Measurements from ENCODE around the gene PDGFB. TPM values are rescaled to one million over a fixed set of nuclear protein-coding genes. Genes with fewer than 3 reads are reported as not detected.

Gene PDGFB
- total and polyA plus RNA-seq, 8 donors = 16.0 to 28.2 (median 23.3) TPM

- peaks cover 0 to 58% of the 10 kb centered on the region in 2 donors for H3K36me3 ChIP-seq
- DNase-seq = peak in 1 of 4 donors; percentile 41
- H3K27ac ChIP-seq = no peak overlapping the region
- intact Hi-C loops (cut with DNase I) = no loop called here
- no peak for ATAC-seq
- H3K9me3 ChIP-seq = no peaks in the 10 kb centered on the region
- H3K4me3 ChIP-seq = no peak overlapping the region
- peaks cover 0 to 34% of the 10 kb centered on the region in 2 donors for H3K27me3 ChIP-seq
- H3K4me1 ChIP-seq = peaks cover 0 to 7% of the 10 kb centered on the region in 2 donors
- TF ChIP-seq CTCF (IDR thresholded peaks at IDR 0.05) = no peak
Measured at GRCh38 chr22:39226353-39226752, 18.4 kb downstream of the PDGFB start.

- Histone ChIP-seq H3K4me1 (peaks cover 0 to 2% of the 10 kb centered on the region in 2 donors), H3K4me3 (no peak overlapping the region), H3K36me3 (peaks cover 0 to 50% of the 10 kb centered on the region in 2 donors), H3K27me3 (peaks cover 0 to 26% of the 10 kb centered on the region in 2 donors), H3K9me3 (no peaks in the 10 kb centered on the region), H3K27ac (no peak overlapping the region)
- intact Hi-C loops (cut with DNase I) = no loop called here
- no peak for ATAC-seq
- DNase-seq = peak in 1 of 4 donors; percentile 55
- TF ChIP-seq CTCF (IDR thresholded peaks at IDR 0.05) = no peak
Measured at GRCh38 chr22:39225591-39225990, 19.2 kb downstream of the PDGFB start.

GRCh38 chr22:39224550-39224949, 20.2 kb downstream of the PDGFB start:
- Histone ChIP-seq H3K36me3 (peaks cover 0 to 41% of the 10 kb centered on the region in 2 donors), H3K9me3 (no peaks in the 10 kb centered on the region), H3K27ac (no peak overlapping the region), H3K4me3 (no peak overlapping the region), H3K27me3 (peaks cover 0 to 16% of the 10 kb centered on the region in 2 donors), H3K4me1 (no peaks in the 10 kb centered on the region)
- intact Hi-C loops (cut with DNase I) = no loop called here
- ATAC-seq (no peak), DNase-seq (peak in 1 of 4 donors; percentile 42)
- TF ChIP-seq CTCF (IDR thresholded peaks at IDR 0.05) = no peak

GRCh38 chr22:39223091-39223710, 21.6 kb downstream of the PDGFB start:
- TF ChIP-seq CTCF (IDR thresholded peaks at IDR 0.05) = no peak
- Histone ChIP-seq H3K9me3 (no peaks in the 10 kb centered on the region), H3K4me1 (no peaks in the 10 kb centered on the region), H3K27ac (no peak overlapping the region), H3K4me3 (no peak overlapping the region), H3K36me3 (peaks cover 0 to 35% of the 10 kb centered on the region in 2 donors), H3K27me3 (peaks cover 0 to 5% of the 10 kb centered on the region in 2 donors)
- intact Hi-C loops (cut with DNase I) = no loop called here
- ATAC-seq = no peak
- DNase-seq = peak in 1 of 4 donors; percentile 27

- TF ChIP-seq CTCF (IDR thresholded peaks at IDR 0.05) = no peak
- Histone ChIP-seq H3K4me1 (no peaks in the 10 kb centered on the region), H3K27me3 (peaks cover 0 to 5% of the 10 kb centered on the region in 2 donors), H3K36me3 (peaks cover 0 to 31% of the 10 kb centered on the region in 2 donors), H3K9me3 (no peaks in the 10 kb centered on the region), H3K4me3 (no peak overlapping the region), H3K27ac (no peak overlapping the region)
- intact Hi-C loops (cut with DNase I) = no loop called here
- ATAC-seq (no peak), DNase-seq (peak in 1 of 4 donors; percentile 57)
Measured at GRCh38 chr22:39221999-39222686, 22.6 kb downstream of the PDGFB start.
